Neuron (in vitro differentiated cells): ENCODE data around the gene ABCC10.
"Not testable (repeated sequence)": the region's sequence is repeated elsewhere in the genome, so short reads cannot be mapped to it uniquely, and the experiment has no call there.

Experiments used
- H2AFZ ChIP-seq: one replicate; pipeline ENCODE4 v1.6.1; 2013; ENCODE audit warnings: low read depth, mild to moderate bottlenecking, inconsistent platforms, low read length, moderate library complexity
- H3K27me3 ChIP-seq: one replicate; pipeline ENCODE4 v1.6.1; 2013; ENCODE audit warnings: low read length; ENCODE audit not compliant: insufficient read depth
- H3K36me3 ChIP-seq: one replicate; pipeline ENCODE4 v1.6.1; 2013; ENCODE audit warnings: low read length; ENCODE audit not compliant: insufficient read depth
- H3K4me1 ChIP-seq: one replicate; pipeline ENCODE4 v1.6.1; 2013; ENCODE audit warnings: low read length; ENCODE audit not compliant: insufficient read depth
- H3K4me3 ChIP-seq: 2 replicates; pipeline ENCODE4 v1.5.1; 2013; ENCODE audit warnings: mild to moderate bottlenecking, low read length, moderate library complexity
- H3K9me3 ChIP-seq: one replicate; pipeline ENCODE4 v1.6.1; 2013; ENCODE audit warnings: low read length

ABCC10 gene

GRCh38 chr6:43421831-43422230 lies 5.5 kb upstream of the ABCC10 start:
- no peak overlapping the region for H2AFZ ChIP-seq
- H3K9me3 ChIP-seq: peaks cover 2% of the 10 kb centered on the region
- H3K4me3 ChIP-seq: no peak overlapping the region
- no peaks in the 10 kb centered on the region for H3K4me1 ChIP-seq
- H3K27me3 ChIP-seq: peaks cover 9% of the 10 kb centered on the region
- no peaks in the 10 kb centered on the region for H3K36me3 ChIP-seq

DNA sequence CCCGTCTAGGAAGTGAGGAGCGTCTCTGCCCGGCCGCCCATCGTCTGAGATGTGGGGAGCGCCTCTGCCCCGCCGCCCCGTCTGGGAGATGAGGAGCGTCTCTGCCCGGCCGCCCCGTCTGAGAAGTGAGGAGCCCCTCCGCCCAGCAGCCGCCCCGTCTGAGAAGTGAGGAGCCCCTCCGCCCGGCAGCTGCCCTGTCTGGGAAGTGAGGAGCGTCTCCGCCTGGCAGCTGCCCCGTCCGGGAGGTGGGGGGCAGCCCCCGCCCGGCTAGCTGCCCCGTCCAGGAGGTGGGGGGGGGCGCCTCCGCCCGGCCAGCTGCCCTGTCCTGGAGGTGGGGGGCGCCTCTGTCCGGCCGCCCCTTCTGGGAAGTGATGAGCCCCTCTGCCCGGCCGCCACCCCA lies 2.3 kb upstream of the ABCC10 start:
- not testable (repeated sequence) for H3K27me3 ChIP-seq, H3K9me3 ChIP-seq, H3K36me3 ChIP-seq, H3K4me3 ChIP-seq, H2AFZ ChIP-seq
- peaks cover 15% of the 10 kb centered on the region for H3K4me1 ChIP-seq

DNA sequence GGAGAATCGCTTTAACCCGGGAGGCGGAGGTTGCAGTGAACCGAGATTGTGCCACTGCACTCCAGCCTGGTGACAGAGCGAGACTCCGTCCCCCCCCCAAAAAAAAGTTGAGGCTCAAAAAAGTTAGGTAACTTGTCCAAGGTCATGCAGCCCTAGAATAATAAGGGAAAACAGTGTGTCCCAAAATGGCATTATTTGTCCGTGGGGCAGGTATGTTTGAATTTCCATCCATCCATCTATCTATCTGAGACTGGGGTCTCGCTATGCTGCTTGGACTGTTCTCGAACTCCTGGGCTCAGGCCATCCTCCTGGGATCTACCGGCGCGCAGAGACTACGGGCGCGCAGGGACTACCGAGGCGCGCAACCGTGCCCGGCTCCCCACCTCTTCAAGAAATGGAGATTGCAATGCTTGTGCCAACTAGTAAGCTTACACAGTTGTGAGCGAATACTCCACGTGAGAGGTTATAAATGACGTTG lies 374 bp upstream of the ABCC10 start:
- Histone ChIP-seq H3K4me1 (peaks cover 15% of the 10 kb centered on the region), H3K36me3 (peaks cover under 1% of the 10 kb centered on the region), H3K4me3 (peak overlapping the region; percentile 82), H3K9me3 (no peaks in the 10 kb centered on the region), H3K27me3 (no peaks in the 10 kb centered on the region), H2AFZ (peak overlapping the region; percentile 63)

GRCh38 chr6:43428112-43428570 lies 800 bp downstream of the ABCC10 start:
- H3K9me3 ChIP-seq: no peaks in the 10 kb centered on the region
- no peaks in the 10 kb centered on the region for H3K27me3 ChIP-seq
- peak overlapping the region; percentile 63 for H2AFZ ChIP-seq
- H3K4me3 ChIP-seq: peak overlapping the region; percentile 82
- peaks cover 15% of the 10 kb centered on the region for H3K4me1 ChIP-seq
- peaks cover 10% of the 10 kb centered on the region for H3K36me3 ChIP-seq

DNA sequence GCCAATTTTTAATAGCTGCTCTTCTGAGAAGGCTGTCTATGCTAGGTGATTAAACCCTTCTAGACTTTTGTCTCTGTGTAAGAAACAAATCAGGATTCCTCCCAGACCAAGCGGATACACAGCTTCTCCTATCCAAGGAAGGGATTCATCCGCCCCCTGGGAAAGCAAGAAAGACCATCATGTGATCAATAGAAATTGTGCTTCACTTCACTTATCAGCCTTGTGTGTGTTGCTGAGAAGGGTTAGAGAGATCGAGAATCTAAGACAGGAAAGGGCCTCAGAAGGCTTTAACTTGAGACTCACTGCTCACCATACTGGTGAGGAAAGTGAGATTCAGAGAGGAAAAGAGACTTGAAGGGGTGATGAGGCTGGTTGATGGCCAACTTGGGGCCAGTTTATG lies 1.5 kb downstream of the ABCC10 start:
- H2AFZ ChIP-seq: no peak overlapping the region
- peaks cover 12% of the 10 kb centered on the region for H3K36me3 ChIP-seq
- H3K27me3 ChIP-seq: no peaks in the 10 kb centered on the region
- H3K9me3 ChIP-seq: no peaks in the 10 kb centered on the region
- H3K4me3 ChIP-seq: peak overlapping the region; percentile 82
- peaks cover 15% of the 10 kb centered on the region for H3K4me1 ChIP-seq

DNA sequence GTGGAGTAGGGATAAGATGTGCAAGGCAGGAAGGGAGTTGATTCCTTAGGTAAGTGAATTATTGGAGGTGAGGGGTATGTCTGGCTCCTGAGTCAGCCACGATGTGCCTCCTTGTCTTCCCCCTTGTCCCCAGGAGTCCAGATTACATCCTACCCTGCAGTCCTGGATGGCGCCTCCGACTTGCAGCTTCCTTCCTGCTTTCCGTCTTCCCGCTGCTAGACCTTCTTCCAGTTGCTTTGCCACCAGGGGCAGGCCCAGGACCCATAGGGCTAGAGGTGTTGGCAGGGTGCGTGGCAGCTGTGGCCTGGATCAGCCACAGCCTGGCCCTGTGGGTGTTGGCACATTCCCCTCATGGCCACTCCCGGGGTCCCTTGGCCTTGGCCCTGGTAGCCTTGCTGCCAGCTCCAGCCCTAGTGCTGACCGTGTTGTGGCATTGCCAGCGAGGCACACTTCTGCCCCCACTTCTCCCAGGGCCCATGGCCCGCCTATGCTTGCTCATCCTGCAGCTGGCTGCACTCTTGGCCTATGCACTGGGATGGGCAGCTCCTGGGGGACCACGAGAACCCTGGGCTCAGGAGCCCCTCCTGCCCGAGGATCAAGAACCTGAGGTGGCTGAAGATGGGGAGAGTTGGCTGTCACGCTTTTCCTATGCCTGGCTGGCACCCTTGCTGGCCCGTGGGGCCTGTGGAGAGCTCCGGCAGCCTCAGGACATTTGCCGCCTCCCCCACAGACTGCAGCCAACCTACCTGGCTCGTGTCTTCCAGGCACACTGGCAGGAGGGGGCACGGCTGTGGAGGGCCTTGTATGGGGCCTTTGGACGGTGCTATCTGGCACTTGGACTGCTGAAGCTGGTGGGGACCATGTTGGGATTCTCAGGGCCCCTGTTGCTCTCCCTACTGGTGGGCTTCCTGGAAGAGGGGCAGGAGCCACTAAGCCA lies 4.9 kb downstream of the ABCC10 start:
- no peaks in the 10 kb centered on the region for H3K27me3 ChIP-seq
- peaks cover 29% of the 10 kb centered on the region for H3K4me1 ChIP-seq
- no peak overlapping the region for H3K4me3 ChIP-seq
- H2AFZ ChIP-seq: no peak overlapping the region
- H3K9me3 ChIP-seq: no peaks in the 10 kb centered on the region
- peaks cover 12% of the 10 kb centered on the region for H3K36me3 ChIP-seq

DNA sequence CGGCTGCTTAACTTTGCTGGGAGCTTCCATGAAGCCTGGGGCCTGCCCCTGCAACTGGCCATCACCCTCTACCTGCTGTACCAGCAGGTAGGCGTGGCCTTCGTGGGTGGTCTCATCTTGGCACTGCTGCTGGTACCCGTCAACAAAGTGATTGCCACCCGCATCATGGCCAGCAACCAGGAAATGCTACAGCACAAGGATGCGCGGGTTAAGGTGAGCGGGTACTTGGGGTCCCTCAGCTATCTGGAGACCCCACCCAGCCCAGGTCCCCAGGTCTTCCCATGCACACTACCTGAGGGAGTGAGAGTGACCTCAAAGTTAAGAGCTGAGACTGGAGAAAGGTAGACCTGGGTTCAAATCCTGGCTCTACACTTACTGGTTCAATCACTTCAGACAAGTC lies 5.8 kb downstream of the ABCC10 start:
- Histone ChIP-seq H3K9me3 (no peaks in the 10 kb centered on the region), H3K27me3 (no peaks in the 10 kb centered on the region), H3K4me3 (no peak overlapping the region), H3K4me1 (peaks cover 31% of the 10 kb centered on the region), H2AFZ (no peak overlapping the region), H3K36me3 (peaks cover 12% of the 10 kb centered on the region)

DNA sequence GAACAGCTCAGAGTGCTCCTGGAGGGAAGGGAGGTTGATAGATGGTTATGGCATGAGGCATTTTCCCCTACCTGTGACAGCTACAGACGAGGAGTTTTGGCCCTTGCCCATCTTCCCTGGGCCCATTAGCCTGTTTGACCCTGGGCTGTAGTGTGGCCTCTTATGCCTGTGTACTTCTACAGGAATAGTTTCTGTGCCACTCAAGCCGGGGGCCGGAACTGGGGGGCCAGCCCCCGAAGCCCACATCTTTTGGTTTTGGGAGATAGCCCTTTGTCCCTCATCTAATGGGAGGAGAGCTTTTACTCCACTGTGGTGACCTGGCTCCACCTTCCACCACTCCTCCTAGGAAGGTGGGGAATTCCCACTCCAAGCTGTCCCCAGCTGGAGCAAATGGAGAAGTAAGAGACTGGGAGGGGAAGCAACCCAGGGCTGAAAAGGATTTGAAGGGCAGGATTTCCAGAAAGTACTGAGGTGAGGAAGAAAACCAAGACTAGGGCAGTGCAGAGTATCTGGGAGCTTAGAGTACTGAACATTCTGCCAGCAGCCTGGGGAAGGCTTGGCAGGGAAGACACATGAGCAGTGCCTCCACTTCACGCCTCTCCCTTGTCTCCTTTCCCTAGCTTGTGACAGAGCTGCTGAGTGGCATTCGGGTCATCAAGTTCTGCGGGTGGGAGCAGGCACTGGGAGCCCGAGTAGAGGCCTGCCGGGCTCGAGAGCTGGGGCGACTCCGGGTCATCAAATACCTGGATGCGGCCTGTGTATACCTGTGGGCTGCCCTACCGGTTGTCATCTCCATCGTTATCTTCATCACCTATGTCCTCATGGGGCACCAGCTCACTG lies 6.9 kb downstream of the ABCC10 start:
- Histone ChIP-seq H2AFZ (no peak overlapping the region), H3K9me3 (no peaks in the 10 kb centered on the region), H3K36me3 (peaks cover 12% of the 10 kb centered on the region), H3K27me3 (no peaks in the 10 kb centered on the region), H3K4me1 (peaks cover 21% of the 10 kb centered on the region), H3K4me3 (no peak overlapping the region)

DNA sequence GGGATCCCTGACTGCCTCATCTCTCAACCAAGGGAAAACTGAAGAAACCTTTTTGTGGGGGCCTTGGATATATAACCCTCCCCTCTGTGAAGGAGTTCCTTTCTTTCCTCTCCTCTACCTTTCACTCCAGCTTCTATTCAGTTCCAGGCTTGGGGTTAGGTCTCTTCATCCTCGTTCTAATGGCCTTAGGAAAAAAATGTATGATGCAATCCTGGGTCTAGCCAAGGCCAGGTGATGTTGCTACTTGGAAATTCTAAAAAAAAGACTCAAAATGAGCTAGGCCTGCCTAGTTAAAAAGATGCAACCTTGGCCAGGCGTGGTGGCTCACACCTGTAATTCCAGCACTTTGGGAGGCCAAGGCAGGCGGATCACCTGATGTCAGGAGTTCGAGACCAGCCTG lies 7.6 kb downstream of the ABCC10 start:
- Histone ChIP-seq H3K4me1 (peaks cover 21% of the 10 kb centered on the region), H3K4me3 (no peak overlapping the region), H3K27me3 (no peaks in the 10 kb centered on the region), H2AFZ (no peak overlapping the region), H3K36me3 (peaks cover 12% of the 10 kb centered on the region), H3K9me3 (no peaks in the 10 kb centered on the region)

GRCh38 chr6:43435682-43436437 lies 8.5 kb downstream of the ABCC10 start:
- H3K9me3 ChIP-seq: no peaks in the 10 kb centered on the region
- H3K27me3 ChIP-seq: no peaks in the 10 kb centered on the region
- peaks cover 21% of the 10 kb centered on the region for H3K4me1 ChIP-seq
- no peak overlapping the region for H2AFZ ChIP-seq
- peaks cover 14% of the 10 kb centered on the region for H3K36me3 ChIP-seq
- no peak overlapping the region for H3K4me3 ChIP-seq

DNA sequence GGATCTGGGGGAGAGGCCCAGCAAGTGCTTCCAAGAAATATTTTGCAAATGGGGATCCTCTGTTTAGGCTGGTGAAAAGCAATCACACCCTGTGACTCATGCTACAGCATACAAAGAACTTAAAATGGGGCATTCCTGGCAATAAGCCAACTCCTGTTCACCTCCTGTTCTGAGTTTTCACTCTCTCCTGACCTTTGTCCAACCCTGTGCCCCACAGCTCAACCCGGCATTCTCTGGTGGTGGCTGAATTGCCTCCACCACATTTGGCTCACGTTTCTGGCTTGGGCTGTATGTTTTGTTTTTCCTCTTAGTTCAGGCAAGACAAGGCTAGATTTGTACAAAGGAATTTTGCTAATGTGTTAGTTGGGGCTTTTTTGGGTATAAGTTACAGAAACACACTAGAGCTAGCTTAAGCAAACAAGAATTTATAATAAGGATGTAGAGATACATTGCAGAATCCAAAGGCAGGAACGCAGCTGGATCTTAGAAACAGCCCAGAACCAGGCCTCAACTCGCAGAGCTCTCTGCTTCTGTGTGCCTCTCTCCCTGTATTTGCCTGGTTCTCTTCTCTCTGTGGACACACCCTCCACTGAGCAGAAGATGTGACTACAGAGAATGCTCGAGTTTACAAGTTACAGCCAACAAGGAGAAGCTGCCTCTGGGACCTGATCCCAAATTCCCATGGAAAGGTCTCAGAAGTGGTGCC lies 9.4 kb downstream of the ABCC10 start:
- no peaks in the 10 kb centered on the region for H3K9me3 ChIP-seq
- H3K4me3 ChIP-seq: no peak overlapping the region
- H3K27me3 ChIP-seq: no peaks in the 10 kb centered on the region
- H3K4me1 ChIP-seq: peaks cover 21% of the 10 kb centered on the region
- H3K36me3 ChIP-seq: peaks cover 16% of the 10 kb centered on the region
- no peak overlapping the region for H2AFZ ChIP-seq

DNA sequence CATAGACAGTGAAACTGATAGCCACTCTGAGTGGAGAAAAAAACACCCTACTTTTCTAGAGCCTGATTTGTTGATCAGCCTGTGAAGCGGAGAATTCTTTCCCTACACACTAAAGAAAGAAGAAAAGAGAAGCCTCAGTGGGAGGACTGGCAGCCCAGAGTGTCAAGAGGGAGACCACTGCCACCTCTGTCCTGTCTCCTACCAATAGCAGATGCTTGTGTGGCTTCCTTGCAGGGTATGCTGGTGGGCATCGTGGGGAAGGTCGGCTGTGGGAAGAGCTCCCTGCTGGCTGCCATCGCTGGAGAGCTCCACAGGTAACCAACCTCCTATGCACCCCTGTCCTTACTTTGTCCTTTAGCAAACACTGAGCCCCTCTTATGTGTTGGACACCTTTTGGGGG lies 10.4 kb downstream of the ABCC10 start:
- Histone ChIP-seq H3K9me3 (no peaks in the 10 kb centered on the region), H3K4me3 (no peak overlapping the region), H3K27me3 (no peaks in the 10 kb centered on the region), H3K4me1 (peaks cover 21% of the 10 kb centered on the region), H3K36me3 (peaks cover 11% of the 10 kb centered on the region), H2AFZ (no peak overlapping the region)
